HCT116 (cell line): ENCODE results near the gene THSD7B. TPM values are rescaled to one million over a fixed set of nuclear protein-coding genes. Genes with fewer than 3 reads are reported as not detected.

Experiments
- ATAC-seq: fragments of 200-7000 bp; cut with Tn5 transposase; 2 replicates; pipeline ENCODE4 v1.9.1; 2020; ENCODE audit warnings: mild to moderate bottlenecking, moderate library complexity
- BruUV-seq: library from RNA; stranded (reverse); fragments of 400-500 nt; replicated peaks from 2 replicates; lab custom pipeline; 2021; lab: Mats Ljungman, UMichigan
- CTCF ChIA-PET: fragments of 300-600 bp; sonication (Branson Sonifier 250); formaldehyde crosslinking; loops from one replicate; lab custom pipeline; 2021; ENCODE audit warnings: antibody characterized with exemption; lab: Charles Lee
- POLR2A ChIA-PET: fragments of 300-600, 350-600 bp; sonication (Branson Sonifier 250); formaldehyde crosslinking; loops from one replicate; lab custom pipeline; 2021; ENCODE audit warnings: antibody characterized with exemption; lab: Charles Lee
- RAD21 ChIA-PET, 2 experiments: fragments of 300-600 bp; sonication (Branson Sonifier 250); formaldehyde crosslinking; loops; one replicate each; lab custom pipeline; 2023; ENCODE audit warnings: low total read pairs in 2 of 2; ENCODE audit not compliant: uncharacterized antibody in 2 of 2, unreplicated experiment in 2 of 2, low non-redundant PET in 1 of 2; lab: Charles Lee
- DNase-seq: peaks from one replicate; pipeline ENCODE4 v3.0.0-alpha.2; 2010; ENCODE audit warnings: low read depth, low spot score
- H2AFZ ChIP-seq: fragments of 200-600 bp; shearing (Covaris generic), sonication (generic); 2 replicates; pipeline ENCODE4 v1.6.1; 2017; ENCODE audit warnings: low read depth, mixed run types, mixed read lengths, antibody characterized with exemption, low read length; ENCODE audit not compliant: poor library complexity, severe bottlenecking
- H3K27ac ChIP-seq: 2 replicates; pipeline ENCODE4 v1.5.1; 2012; ENCODE audit warnings: low read depth, low read length
- H3K27me3 ChIP-seq: fragments of 200-600 bp; sonication (generic); 2 replicates; pipeline ENCODE4 v1.6.1; 2016; ENCODE audit warnings: mixed run types, low read length, mixed read lengths; ENCODE audit not compliant: insufficient read depth
- H3K36me3 ChIP-seq, 2 experiments: fragments of 200-500 bp in 1 of 2; fragments of 200-600 bp in 1 of 2; sonication (Bioruptor generic) in 1 of 2; sonication (generic) in 1 of 2; 2 replicates each; pipeline versions ENCODE4 v1.5.1 to v1.6.1; 2014 to 2016; ENCODE audit warnings: low read length in 2 of 2, inconsistent platforms in 1 of 2, mixed read lengths in 1 of 2, mixed run types in 1 of 2; ENCODE audit not compliant: insufficient read depth in 2 of 2, control insufficient read depth in 1 of 2
- H3K4me1 ChIP-seq, 2 experiments: fragments of 200-600 bp in 1 of 2; sonication (generic) in 1 of 2; 2 replicates each; pipeline versions ENCODE4 v1.5.1 to v1.6.1; 2012 to 2017; ENCODE audit warnings: low read length in 2 of 2, inconsistent platforms in 1 of 2, mild to moderate bottlenecking in 1 of 2, mixed read lengths in 1 of 2, mixed run types in 1 of 2, moderate library complexity in 1 of 2; ENCODE audit not compliant: insufficient read depth in 2 of 2, control insufficient read depth in 1 of 2
- H3K4me2 ChIP-seq: fragments of 200-600 bp; sonication (generic); 2 replicates; pipeline ENCODE4 v1.6.1; 2017; ENCODE audit warnings: mixed run types, low read length, mixed read lengths
- H3K4me3 ChIP-seq, 2 experiments: fragments of 200-600 bp in 1 of 2; sonication (generic) in 1 of 2; replicated peaks in 1 of 2; 2 replicates each; pipeline ENCODE4 v1.5.1; 2011 to 2016; ENCODE audit warnings: low read length in 2 of 2, control low read depth in 1 of 2, low read depth in 1 of 2, mild to moderate bottlenecking in 1 of 2, mixed read lengths in 1 of 2, mixed run types in 1 of 2
- H3K79me2 ChIP-seq: fragments of 200-600 bp; sonication (generic); 2 replicates; pipeline ENCODE4 v1.6.1; 2017; ENCODE audit warnings: mild to moderate bottlenecking, mixed run types, low read length, moderate library complexity, mixed read lengths; ENCODE audit not compliant: insufficient read depth
- H3K9ac ChIP-seq: fragments of 200-600 bp; sonication (generic); 2 replicates; pipeline ENCODE4 v1.6.1; 2016; ENCODE audit warnings: low read length, mixed read lengths
- H3K9me2 ChIP-seq: fragments of 200-600 bp; sonication (generic), shearing (Covaris generic); 2 replicates; pipeline ENCODE4 v1.6.1; 2017; ENCODE audit warnings: mixed run types, mild to moderate bottlenecking, moderate library complexity; ENCODE audit not compliant: insufficient read depth
- H3K9me3 ChIP-seq, 2 experiments: fragments of 200-500 bp in 1 of 2; fragments of 200-600 bp in 1 of 2; sonication (Bioruptor generic) in 1 of 2; sonication (generic) in 1 of 2; 2 replicates each; pipeline ENCODE4 v1.6.1; 2014 to 2017; ENCODE audit warnings: low read length in 2 of 2, mixed read lengths in 2 of 2, inconsistent platforms in 1 of 2, low read depth in 1 of 2, mild to moderate bottlenecking in 1 of 2, mixed run types in 1 of 2, moderate library complexity in 1 of 2; ENCODE audit not compliant: control insufficient read depth in 1 of 2, insufficient read depth in 1 of 2
- H4K20me1 ChIP-seq: fragments of 200-600 bp; sonication (generic), shearing (Covaris generic); 2 replicates; pipeline ENCODE4 v1.6.1; 2017; ENCODE audit warnings: mixed run types, mild to moderate bottlenecking, moderate library complexity; ENCODE audit not compliant: insufficient read depth
- ATF3 ChIP-seq: IDR thresholded peaks from 2 replicates; pipeline ENCODE4 v1.6.1; 2012
- CBX3 ChIP-seq: IDR thresholded peaks from 2 replicates; pipeline ENCODE4 v1.6.1; 2012; ENCODE audit warnings: low read depth
- CEBPB ChIP-seq: IDR thresholded peaks from 2 replicates; pipeline ENCODE4 v1.6.1; 2012; ENCODE audit warnings: low read depth
- EGR1 ChIP-seq: IDR thresholded peaks from 2 replicates; pipeline ENCODE4 v1.6.1; 2012; ENCODE audit warnings: low read depth
- EZH2 ChIP-seq: fragments of 200-600 bp; sonication (generic); IDR thresholded peaks from 2 replicates; pipeline ENCODE4 v1.6.1; 2017; ENCODE audit warnings: antibody characterized with exemption, mixed run types
- MAX ChIP-seq: IDR thresholded peaks from 2 replicates; pipeline ENCODE4 v1.6.1; 2012
- SP1 ChIP-seq: IDR thresholded peaks from 2 replicates; pipeline ENCODE4 v1.6.1; 2012; ENCODE audit warnings: low read depth
- SRF ChIP-seq: IDR thresholded peaks from 2 replicates; pipeline ENCODE4 v1.6.1; 2012; ENCODE audit warnings: low read depth
- YY1 ChIP-seq: IDR thresholded peaks from 2 replicates; pipeline ENCODE4 v1.6.1; 2011; ENCODE audit warnings: low read length, low read depth, moderate library complexity, mild to moderate bottlenecking; ENCODE audit not compliant: insufficient replicate concordance; ENCODE audit errors: extremely low read depth
- ZBTB33 ChIP-seq: IDR thresholded peaks from 2 replicates; pipeline ENCODE4 v1.6.1; 2011; ENCODE audit warnings: mild to moderate bottlenecking, low read length, moderate library complexity; ENCODE audit not compliant: insufficient replicate concordance; ENCODE audit errors: extremely low read depth
- intact Hi-C: fragments of 100-400 bp; cut with micrococcal nuclease; formaldehyde crosslinking; loops from 2 replicates; pipeline ENCODE4 v1.10.0; 2022
- total RNA-seq: library from RNA; stranded (reverse); gene quantifications from one replicate; pipeline ENCODE4 v1.2.1, GENCODE V29; 2021; ENCODE audit not compliant: unreplicated experiment
- TF ChIP-seq, protein P1 (sequence below), 3 experiments: fragments of 200-600 bp in 1 of 3; sonication (generic) in 1 of 3; IDR thresholded peaks in 2 of 3; conservative IDR thresholded peaks in 1 of 3; 2 replicates each; pipeline ENCODE4 v1.5.1; 2012 to 2017; ENCODE audit warnings: low read depth in 2 of 3, low read length in 2 of 3, antibody characterized with exemption in 1 of 3, borderline replicate concordance in 1 of 3, control low read depth in 1 of 3, mild to moderate bottlenecking in 1 of 3, mixed read lengths in 1 of 3, mixed run types in 1 of 3, moderate library complexity in 1 of 3; ENCODE audit not compliant: insufficient read depth in 1 of 3

Gene THSD7B
- total RNA-seq, 1 experiment from 2014 or later, result not detected

GRCh38 chr2:137590102-137590501, 824.8 kb downstream of the THSD7B start:
- Histone ChIP-seq H3K27ac (no peak overlapping the region), H3K9me3 (no peaks in the 10 kb centered on the region), H3K9me2 (no peaks in the 10 kb centered on the region), H2AFZ (no peak overlapping the region), H3K4me2 (no peak overlapping the region), H4K20me1 (no peaks in the 10 kb centered on the region), H3K4me1 (no peaks in the 10 kb centered on the region), H3K4me3 (no peak overlapping the region), H3K27me3 (no peaks in the 10 kb centered on the region), H3K36me3 (no peaks in the 10 kb centered on the region), H3K9ac (no peak overlapping the region), H3K79me2 (no peaks in the 10 kb centered on the region)
- TF ChIP-seq EGR1, result no peak
- TF ChIP-seq ATF3, result no peak
- TF ChIP-seq EZH2, result no peak
- DNase-seq, result no peak
- ChIA-PET CTCF (no interaction called here), POLR2A (no interaction called here), RAD21 (no interaction called here)
- BruUV-seq, result no TSS peak
- no peak for ATAC-seq
- intact Hi-C loops, result no loop called here

GRCh38 chr2:137607722-137608318, 842.5 kb downstream of the THSD7B start:
- H3K9me2 ChIP-seq, result no peaks in the 10 kb centered on the region
- H2AFZ ChIP-seq, result no peak overlapping the region
- H3K36me3 ChIP-seq, result no peaks in the 10 kb centered on the region
- DNase-seq (no peak), ATAC-seq (no peak)
- no peaks in the 10 kb centered on the region for H3K9me3 ChIP-seq
- no peaks in the 10 kb centered on the region for H3K79me2 ChIP-seq
- H3K4me3 ChIP-seq, result no peak overlapping the region
- BruUV-seq, result no TSS peak
- no peak overlapping the region for H3K27ac ChIP-seq
- no peaks in the 10 kb centered on the region; the same call in 1 of the 2 replicates for H3K27me3 ChIP-seq
- no peaks in the 10 kb centered on the region for H4K20me1 ChIP-seq
- ChIA-PET RAD21 (no interaction called here), CTCF (no interaction called here), POLR2A (no interaction called here)
- H3K4me1 ChIP-seq, result no peaks in the 10 kb centered on the region
- H3K9ac ChIP-seq, result no peak overlapping the region
- intact Hi-C loops, result no loop called here
- H3K4me2 ChIP-seq, result no peak overlapping the region
- TF ChIP-seq CBX3 (no peak), MAX (no peak), CEBPB (no peak), EGR1 (no peak), ZBTB33 (no peak), SP1 (no peak), YY1 (no peak), SRF (no peak)
- TF ChIP-seq, protein P1, sequence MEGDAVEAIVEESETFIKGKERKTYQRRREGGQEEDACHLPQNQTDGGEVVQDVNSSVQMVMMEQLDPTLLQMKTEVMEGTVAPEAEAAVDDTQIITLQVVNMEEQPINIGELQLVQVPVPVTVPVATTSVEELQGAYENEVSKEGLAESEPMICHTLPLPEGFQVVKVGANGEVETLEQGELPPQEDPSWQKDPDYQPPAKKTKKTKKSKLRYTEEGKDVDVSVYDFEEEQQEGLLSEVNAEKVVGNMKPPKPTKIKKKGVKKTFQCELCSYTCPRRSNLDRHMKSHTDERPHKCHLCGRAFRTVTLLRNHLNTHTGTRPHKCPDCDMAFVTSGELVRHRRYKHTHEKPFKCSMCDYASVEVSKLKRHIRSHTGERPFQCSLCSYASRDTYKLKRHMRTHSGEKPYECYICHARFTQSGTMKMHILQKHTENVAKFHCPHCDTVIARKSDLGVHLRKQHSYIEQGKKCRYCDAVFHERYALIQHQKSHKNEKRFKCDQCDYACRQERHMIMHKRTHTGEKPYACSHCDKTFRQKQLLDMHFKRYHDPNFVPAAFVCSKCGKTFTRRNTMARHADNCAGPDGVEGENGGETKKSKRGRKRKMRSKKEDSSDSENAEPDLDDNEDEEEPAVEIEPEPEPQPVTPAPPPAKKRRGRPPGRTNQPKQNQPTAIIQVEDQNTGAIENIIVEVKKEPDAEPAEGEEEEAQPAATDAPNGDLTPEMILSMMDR (IDR thresholded peaks at IDR 0.05 in 2 of 3, conservative IDR thresholded peaks at IDR 0.05 in 1 of 3; ENCODE audit: borderline replicate concordance in 1 of 3, insufficient read depth in 1 of 3, low read depth in 2 of 3, low read length in 2 of 3), result no peak
